Liver (tissue), 9 donors: Measurements from ENCODE around the gene ECE1. TPM values are rescaled to one million over a fixed set of nuclear protein-coding genes. Genes with fewer than 3 reads are reported as not detected.
"Not testable (repeated sequence)": the region's sequence is repeated elsewhere in the genome, so short reads cannot be mapped to it uniquely, and the experiment has no call there.

Experiments
- DNase-seq: peaks from one replicate; pipeline ENCODE4 v3.0.0-alpha.2; 2017; ENCODE audit warnings: low spot score
- H3K27ac ChIP-seq, 2 donors: one replicate each; pipeline ENCODE4 v1.7.0; 2013; ENCODE audit warnings: inconsistent platforms in 2 of 2, low read length in 2 of 2, control low read depth in 1 of 2, low read depth in 1 of 2, mild to moderate bottlenecking in 1 of 2
- H3K27me3 ChIP-seq, 4 donors: one replicate each; pipeline versions ENCODE4 v1.6.1 to v1.7.0; 2013; ENCODE audit warnings: low read length in 3 of 4, inconsistent platforms in 1 of 4, mild to moderate bottlenecking in 1 of 4, moderate library complexity in 1 of 4; ENCODE audit not compliant: control insufficient read depth in 4 of 4, insufficient read depth in 4 of 4
- H3K36me3 ChIP-seq, 4 donors: one replicate each; pipeline versions ENCODE4 v1.6.1 to v1.7.0; 2013; ENCODE audit warnings: low read length in 3 of 4, mild to moderate bottlenecking in 3 of 4, low read depth in 1 of 4, moderate library complexity in 1 of 4; ENCODE audit not compliant: control insufficient read depth in 4 of 4, insufficient read depth in 3 of 4
- H3K4me1 ChIP-seq, 4 donors: one replicate each; pipeline versions ENCODE4 v1.6.1 to v1.7.0; 2013; ENCODE audit warnings: low read length in 3 of 4, mild to moderate bottlenecking in 3 of 4, moderate library complexity in 1 of 4; ENCODE audit not compliant: control insufficient read depth in 4 of 4, insufficient read depth in 4 of 4
- H3K4me3 ChIP-seq, 3 donors: one replicate each; pipeline versions ENCODE4 v1.6.1 to v1.7.0; 2013; ENCODE audit warnings: low read length in 3 of 3, control low read depth in 1 of 3, low read depth in 1 of 3, mild to moderate bottlenecking in 1 of 3
- H3K9ac ChIP-seq, 2 donors: one replicate each; pipeline ENCODE4 v1.7.0; 2013; ENCODE audit warnings: low read length in 2 of 2, mild to moderate bottlenecking in 2 of 2, moderate library complexity in 2 of 2, control low read depth in 1 of 2, low read depth in 1 of 2
- H3K9me3 ChIP-seq, 4 donors: one replicate each; pipeline versions ENCODE4 v1.6.1 to v1.7.0; 2013; ENCODE audit warnings: low read length in 3 of 4; ENCODE audit not compliant: control insufficient read depth in 4 of 4
- ATF3 ChIP-seq: IDR thresholded peaks from 2 replicates; pipeline ENCODE4 v1.6.1; 2016; ENCODE audit warnings: antibody characterized with exemption
- EGR1 ChIP-seq, 2 donors: IDR thresholded peaks; 2 replicates each; pipeline ENCODE4 v1.6.1; 2016 to 2018; ENCODE audit warnings: antibody characterized with exemption in 2 of 2, low read depth in 2 of 2
- HNF4A ChIP-seq, 2 donors: conservative IDR thresholded peaks; 2 replicates each; pipeline ENCODE4 v1.6.1; 2016; ENCODE audit warnings: antibody characterized with exemption in 2 of 2, mild to moderate bottlenecking in 2 of 2
- NR2F2 ChIP-seq: IDR thresholded peaks from 2 replicates; pipeline ENCODE4 v1.6.1; 2016; ENCODE audit warnings: antibody characterized with exemption
- YY1 ChIP-seq: IDR thresholded peaks from 2 replicates; pipeline ENCODE4 v1.6.1; 2016; ENCODE audit warnings: antibody characterized with exemption, mild to moderate bottlenecking
- WGBS: extraction: QIAGEN DNeasy Blood & Tissue Kit; methylation state at CpG from one replicate; pipeline ENCODE4 v1.1.7; 2013; 5-methylcytosine and 5-hydroxymethylcytosine counted together
- polyA plus RNA-seq, 2 donors: library from polyadenylated mRNA; stranded (reverse) in 1 of 2; unstranded in 1 of 2; fragments of 200-250 nt in 1 of 2; fragments of >200 nt in 1 of 2; fragmentation: Nextera tagmentation in 1 of 2; extraction: Ambion mirVana in 1 of 2; gene quantifications; one replicate each; pipeline versions ENCODE4 v1.2.1 to v1.2.3, GENCODE V29; 2013 to 2015
- total RNA-seq, 2 donors: library from RNA; depleted of rRNA; stranded (reverse); fragments of >200 nt; gene quantifications; one replicate each; pipeline ENCODE4 v1.2.3, GENCODE V29; 2014
- TF ChIP-seq, protein P1 (sequence below): IDR thresholded peaks from 2 replicates; pipeline ENCODE4 v1.6.1; 2016; ENCODE audit warnings: antibody characterized with exemption, mild to moderate bottlenecking
- TF ChIP-seq, protein P2 (sequence below): IDR thresholded peaks from 2 replicates; pipeline ENCODE4 v1.6.1; 2016; ENCODE audit warnings: antibody characterized with exemption
- donor health status: healthy.
- donor health status: healthy.
- donor health status: healthy.
- donor health status: healthy.
- donor health status: healthy.

ECE1 gene
- total and polyA plus RNA-seq, 4 donors = 29.3 to 46.4 (median 39.6) TPM

DNA sequence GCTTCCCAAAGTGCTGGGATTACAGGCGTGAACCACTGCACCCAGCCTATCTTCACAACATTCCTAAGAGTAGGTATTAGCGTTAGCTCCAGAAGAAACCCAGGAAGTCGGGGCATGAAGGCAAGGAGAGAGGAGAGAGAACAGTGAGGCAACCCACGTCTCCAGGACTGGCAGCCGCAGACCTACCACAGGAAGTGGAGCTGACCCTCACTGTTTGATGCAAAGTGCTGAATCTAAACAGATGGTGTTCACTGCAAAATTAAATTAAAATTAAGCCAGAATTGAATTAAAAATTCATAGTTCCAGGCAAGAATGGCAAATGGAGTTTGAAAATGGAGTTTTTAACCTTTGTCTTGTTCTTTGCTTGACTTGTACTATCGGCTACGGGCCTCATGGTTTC lies 6.7 kb downstream of the ECE1 start:
- H3K27ac ChIP-seq = no peak overlapping the region
- H3K4me1 ChIP-seq = peaks cover 0 to 5% (median 0%) of the 10 kb centered on the region in 4 donors
- 87% methylated on average over 7 of the region's 7 CpGs for WGBS
- H3K9me3 ChIP-seq = no peaks in the 10 kb centered on the region
- no peaks in the 10 kb centered on the region for H3K27me3 ChIP-seq
- TF ChIP-seq, protein P1, sequence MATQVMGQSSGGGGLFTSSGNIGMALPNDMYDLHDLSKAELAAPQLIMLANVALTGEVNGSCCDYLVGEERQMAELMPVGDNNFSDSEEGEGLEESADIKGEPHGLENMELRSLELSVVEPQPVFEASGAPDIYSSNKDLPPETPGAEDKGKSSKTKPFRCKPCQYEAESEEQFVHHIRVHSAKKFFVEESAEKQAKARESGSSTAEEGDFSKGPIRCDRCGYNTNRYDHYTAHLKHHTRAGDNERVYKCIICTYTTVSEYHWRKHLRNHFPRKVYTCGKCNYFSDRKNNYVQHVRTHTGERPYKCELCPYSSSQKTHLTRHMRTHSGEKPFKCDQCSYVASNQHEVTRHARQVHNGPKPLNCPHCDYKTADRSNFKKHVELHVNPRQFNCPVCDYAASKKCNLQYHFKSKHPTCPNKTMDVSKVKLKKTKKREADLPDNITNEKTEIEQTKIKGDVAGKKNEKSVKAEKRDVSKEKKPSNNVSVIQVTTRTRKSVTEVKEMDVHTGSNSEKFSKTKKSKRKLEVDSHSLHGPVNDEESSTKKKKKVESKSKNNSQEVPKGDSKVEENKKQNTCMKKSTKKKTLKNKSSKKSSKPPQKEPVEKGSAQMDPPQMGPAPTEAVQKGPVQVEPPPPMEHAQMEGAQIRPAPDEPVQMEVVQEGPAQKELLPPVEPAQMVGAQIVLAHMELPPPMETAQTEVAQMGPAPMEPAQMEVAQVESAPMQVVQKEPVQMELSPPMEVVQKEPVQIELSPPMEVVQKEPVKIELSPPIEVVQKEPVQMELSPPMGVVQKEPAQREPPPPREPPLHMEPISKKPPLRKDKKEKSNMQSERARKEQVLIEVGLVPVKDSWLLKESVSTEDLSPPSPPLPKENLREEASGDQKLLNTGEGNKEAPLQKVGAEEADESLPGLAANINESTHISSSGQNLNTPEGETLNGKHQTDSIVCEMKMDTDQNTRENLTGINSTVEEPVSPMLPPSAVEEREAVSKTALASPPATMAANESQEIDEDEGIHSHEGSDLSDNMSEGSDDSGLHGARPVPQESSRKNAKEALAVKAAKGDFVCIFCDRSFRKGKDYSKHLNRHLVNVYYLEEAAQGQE = no peak
- no peak for TF ChIP-seq HNF4A (conservative IDR thresholded peaks at IDR 0.05)
- TF ChIP-seq EGR1 (IDR thresholded peaks at IDR 0.05; ENCODE audit: low read depth in 2 of 2) = no peak
- peaks cover 0 to 4% (median 1%) of the 10 kb centered on the region in 4 donors for H3K36me3 ChIP-seq
- DNase-seq = no peak
- H3K9ac ChIP-seq = no peak overlapping the region
- no peak overlapping the region for H3K4me3 ChIP-seq

- H3K27ac ChIP-seq, H3K4me3 ChIP-seq, H3K9me3 ChIP-seq, H3K4me1 ChIP-seq, DNase-seq, H3K36me3 ChIP-seq, H3K9ac ChIP-seq, H3K27me3 ChIP-seq: not testable (repeated sequence)
- 98% methylated on average over 4 of the region's 4 CpGs for WGBS
Measured at GRCh38 chr1:21282020-21282419, 8.2 kb downstream of the ECE1 start.

GRCh38 chr1:21280482-21280881 lies 9.8 kb downstream of the ECE1 start:
- Histone ChIP-seq H3K36me3 (peaks cover 0 to 6% (median 1%) of the 10 kb centered on the region in 4 donors), H3K9me3 (no peaks in the 10 kb centered on the region), H3K9ac (no peak overlapping the region), H3K27me3 (no peaks in the 10 kb centered on the region), H3K27ac (peak overlapping the region; percentile 67 to 70), H3K4me3 (no peak overlapping the region), H3K4me1 (peaks cover 0 to 9% (median 4%) of the 10 kb centered on the region in 4 donors)
- TF ChIP-seq YY1 (no peak), NR2F2 (peak; percentile 70)
- WGBS = 65% methylated on average over 4 of the region's 4 CpGs
- no peak for DNase-seq

DNA sequence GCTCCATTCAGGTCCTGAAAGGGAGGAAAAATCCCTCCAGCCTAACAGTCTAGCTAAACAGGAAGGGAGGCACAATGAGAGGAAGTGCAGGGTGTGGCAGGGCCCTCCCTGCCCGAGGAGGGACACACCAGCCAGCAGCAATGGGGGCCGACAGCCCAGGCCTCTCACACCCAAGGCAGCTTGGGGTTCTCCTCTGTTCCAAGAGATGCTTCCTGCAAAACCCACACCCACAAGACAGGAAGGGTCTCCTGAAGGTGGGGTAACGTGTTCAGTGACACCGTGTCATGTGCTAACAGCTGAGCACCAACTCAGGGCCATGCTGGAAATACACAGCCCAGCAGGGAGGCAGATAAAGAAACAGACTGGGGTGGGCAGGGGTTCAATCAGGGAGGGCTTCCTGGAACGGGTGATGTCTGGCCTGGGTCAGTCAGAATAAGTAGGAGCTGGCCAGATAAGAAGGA lies 10.2 kb downstream of the ECE1 start:
- Histone ChIP-seq H3K9ac (no peak overlapping the region), H3K4me3 (no peak overlapping the region), H3K4me1 (peaks cover 0 to 9% (median 4%) of the 10 kb centered on the region in 4 donors), H3K36me3 (peaks cover 0 to 6% (median 1%) of the 10 kb centered on the region in 4 donors), H3K27me3 (no peaks in the 10 kb centered on the region), H3K9me3 (no peaks in the 10 kb centered on the region), H3K27ac (peak overlapping the region; percentile 67 to 70)
- TF ChIP-seq, protein P2, sequence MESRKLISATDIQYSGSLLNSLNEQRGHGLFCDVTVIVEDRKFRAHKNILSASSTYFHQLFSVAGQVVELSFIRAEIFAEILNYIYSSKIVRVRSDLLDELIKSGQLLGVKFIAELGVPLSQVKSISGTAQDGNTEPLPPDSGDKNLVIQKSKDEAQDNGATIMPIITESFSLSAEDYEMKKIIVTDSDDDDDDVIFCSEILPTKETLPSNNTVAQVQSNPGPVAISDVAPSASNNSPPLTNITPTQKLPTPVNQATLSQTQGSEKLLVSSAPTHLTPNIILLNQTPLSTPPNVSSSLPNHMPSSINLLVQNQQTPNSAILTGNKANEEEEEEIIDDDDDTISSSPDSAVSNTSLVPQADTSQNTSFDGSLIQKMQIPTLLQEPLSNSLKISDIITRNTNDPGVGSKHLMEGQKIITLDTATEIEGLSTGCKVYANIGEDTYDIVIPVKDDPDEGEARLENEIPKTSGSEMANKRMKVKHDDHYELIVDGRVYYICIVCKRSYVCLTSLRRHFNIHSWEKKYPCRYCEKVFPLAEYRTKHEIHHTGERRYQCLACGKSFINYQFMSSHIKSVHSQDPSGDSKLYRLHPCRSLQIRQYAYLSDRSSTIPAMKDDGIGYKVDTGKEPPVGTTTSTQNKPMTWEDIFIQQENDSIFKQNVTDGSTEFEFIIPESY = no peak
- TF ChIP-seq, protein P1 = no peak
- no peak for TF ChIP-seq YY1
- no peak for TF ChIP-seq ATF3
- DNase-seq = no peak
- 65% methylated on average over 5 of the region's 5 CpGs for WGBS
